HS-27A (cell line): ENCODE data around the gene GSS.

ENCODE experiments used
- DNase-seq: peaks from one replicate; pipeline ENCODE4 v3.0.0-alpha.2; 2012; ENCODE audit warnings: low read depth, missing footprints

The GSS gene

GRCh38 chr20:34993941-34994508 lies 38.4 kb upstream of the GSS start:
- DNase-seq, result no peak

- DNase-seq, result no peak
Observed at GRCh38 chr20:34992751-34993417, 37.3 kb upstream of the GSS start.

- DNase-seq, result no peak
Observed at GRCh38 chr20:34990661-34991214, 35.1 kb upstream of the GSS start.

- DNase-seq, result no peak
Observed at GRCh38 chr20:34990231-34990630, 34.6 kb upstream of the GSS start.

- no peak for DNase-seq
Observed at GRCh38 chr20:34989670-34990069, 34.1 kb upstream of the GSS start.

GRCh38 chr20:34989118-34989517 lies 33.5 kb upstream of the GSS start:
- no peak for DNase-seq

GRCh38 chr20:34988191-34988540 lies 32.6 kb upstream of the GSS start:
- DNase-seq, result no peak

GRCh38 chr20:34987288-34988190 lies 31.9 kb upstream of the GSS start:
- DNase-seq, result no peak

- DNase-seq, result no peak
Observed at GRCh38 chr20:34986311-34987287, 31.0 kb upstream of the GSS start.

GRCh38 chr20:34985461-34986310 lies 30.1 kb upstream of the GSS start:
- DNase-seq, result no peak

- DNase-seq, result no peak
Observed at GRCh38 chr20:34984756-34985261, 29.2 kb upstream of the GSS start.

- DNase-seq, result no peak
Observed at GRCh38 chr20:34983995-34984735, 28.6 kb upstream of the GSS start.

- no peak for DNase-seq
Observed at GRCh38 chr20:34983089-34983820, 27.6 kb upstream of the GSS start.

GRCh38 chr20:34982270-34983088 lies 26.9 kb upstream of the GSS start:
- no peak for DNase-seq

- DNase-seq, result no peak
Observed at GRCh38 chr20:34980543-34981233, 25.1 kb upstream of the GSS start.

GRCh38 chr20:34979366-34980153 lies 24.0 kb upstream of the GSS start:
- DNase-seq, result no peak
